ENCODE data around the gene GRK7.
"Not testable (repeated sequence)": the region's sequence is repeated elsewhere in the genome, so short reads cannot be mapped to it uniquely, and the experiment has no call there.

Gene GRK7

GRCh38 chr3:141762552-141762951, 656 bp upstream of the GRK7 start:
- not testable (repeated sequence) for DNase-seq

DNA sequence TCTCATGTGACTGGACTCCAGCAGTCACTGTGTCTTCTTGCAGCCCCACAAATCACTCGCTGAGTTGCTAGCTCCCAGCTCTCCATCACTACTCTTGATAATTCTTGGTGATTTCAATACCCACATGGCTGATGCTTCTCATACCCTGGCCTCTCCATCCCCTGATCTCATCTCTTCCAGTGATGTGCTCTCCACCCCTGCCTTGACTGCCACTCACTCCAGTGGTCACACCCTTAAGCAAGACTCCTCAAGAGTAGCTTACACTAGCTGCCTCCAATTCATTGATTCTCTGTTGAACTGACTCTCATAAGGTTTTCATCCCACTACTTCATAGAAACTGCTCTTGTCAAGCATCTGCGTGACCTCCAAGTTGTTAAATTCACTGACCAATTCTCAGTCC, 837 bp downstream of the GRK7 start:
- no peak for DNase-seq

DNA sequence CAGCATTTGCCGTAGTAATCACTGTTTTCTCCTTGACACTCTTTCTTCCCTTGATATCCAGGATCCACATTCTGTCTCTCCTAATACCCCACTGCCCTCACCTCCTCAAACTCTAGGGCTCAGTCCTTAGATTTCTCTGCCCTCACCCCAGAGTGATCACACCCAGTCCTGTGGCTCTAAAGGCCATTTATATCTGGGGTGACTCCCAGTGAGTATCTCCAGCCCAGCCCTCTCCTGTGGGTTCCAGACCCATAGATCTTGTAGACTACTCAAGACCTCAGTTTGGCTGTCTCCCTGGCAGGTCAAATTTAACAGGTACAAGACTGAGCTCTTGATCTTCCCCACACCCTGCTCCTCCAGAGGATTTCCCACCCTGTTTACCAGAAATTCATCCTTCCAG, 1.3 kb downstream of the GRK7 start:
- no peak for DNase-seq

GRCh38 chr3:141764986-141765385, 1.8 kb downstream of the GRK7 start:
- no peak for DNase-seq

DNA sequence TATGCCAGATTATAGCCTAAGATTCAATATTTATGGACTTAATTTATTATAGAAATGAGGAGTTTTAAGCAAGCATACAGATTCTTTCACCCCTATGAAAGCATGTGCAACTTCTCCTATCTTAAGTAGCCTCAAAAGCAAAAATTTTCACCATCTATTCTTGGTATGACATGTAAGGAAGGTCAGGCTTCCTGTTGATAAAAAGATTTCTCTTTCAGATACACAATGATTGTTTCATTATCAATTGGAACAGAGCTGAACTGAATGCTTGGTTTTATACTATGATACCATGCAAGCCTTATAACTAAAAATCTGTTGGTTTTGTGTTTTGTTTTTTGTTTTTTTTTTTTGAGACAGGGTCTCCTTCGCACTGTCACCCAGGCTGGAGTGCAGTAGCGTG, 3.9 kb downstream of the GRK7 start:
- no peak for DNase-seq

DNA sequence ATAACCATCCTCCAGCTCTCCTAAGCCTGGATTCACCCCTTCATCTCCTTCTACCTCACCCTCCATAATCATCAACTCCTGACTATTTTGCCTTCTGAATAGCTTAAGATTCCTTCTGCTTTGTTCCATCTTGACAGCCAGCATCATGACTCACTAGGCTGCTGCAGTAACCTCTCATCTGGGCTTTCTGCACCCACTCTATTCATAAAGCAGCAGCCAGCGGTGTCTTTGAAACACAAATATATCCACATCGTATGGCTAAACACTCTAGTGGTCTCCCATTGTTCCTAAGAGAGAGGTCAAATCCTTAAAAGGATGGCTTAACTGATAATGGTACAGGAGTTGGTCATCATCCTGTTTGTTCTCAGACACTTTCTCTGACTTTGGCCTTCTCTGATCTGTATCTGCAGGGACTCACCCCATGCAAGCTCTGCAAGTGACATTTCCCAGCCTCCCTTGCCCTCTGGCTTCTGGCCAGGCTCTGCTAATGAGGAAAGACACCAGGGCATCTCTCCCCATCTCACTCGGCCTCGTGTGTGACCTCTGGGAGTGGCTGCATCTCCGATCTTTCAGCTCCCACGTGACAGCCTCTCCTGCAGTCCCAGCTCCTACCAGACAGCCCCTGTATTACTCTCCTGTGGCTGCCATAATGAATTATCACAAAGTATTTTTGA, 6.2 kb downstream of the GRK7 start:
- no peak for DNase-seq

GRCh38 chr3:141773676-141774075, 10.5 kb downstream of the GRK7 start:
- DNase-seq = no peak

DNA sequence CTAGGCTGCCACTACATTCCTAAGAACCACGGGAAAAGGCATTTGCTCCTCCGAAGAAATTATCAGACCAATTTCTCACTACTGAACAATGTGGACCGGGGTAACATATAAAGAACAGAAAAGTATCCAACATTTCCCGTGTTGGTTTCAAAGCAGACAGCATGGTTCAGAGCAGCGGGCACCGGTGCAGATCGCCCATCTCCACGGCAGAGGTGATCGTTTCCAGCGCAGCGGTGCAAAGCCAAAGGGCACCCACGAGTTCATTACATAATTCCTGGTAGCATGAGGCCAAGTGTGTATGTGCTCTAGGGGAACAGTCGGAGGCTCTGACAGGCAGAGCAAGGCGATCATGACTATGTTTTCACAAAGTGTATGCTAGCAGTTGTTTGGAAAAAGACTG, 13.2 kb downstream of the GRK7 start:
- DNase-seq = no peak

- no peak for DNase-seq
Measured at GRCh38 chr3:141776885-141777284, 13.7 kb downstream of the GRK7 start.

- no peak for DNase-seq
Measured at GRCh38 chr3:141777957-141778813, 15.0 kb downstream of the GRK7 start.

DNA sequence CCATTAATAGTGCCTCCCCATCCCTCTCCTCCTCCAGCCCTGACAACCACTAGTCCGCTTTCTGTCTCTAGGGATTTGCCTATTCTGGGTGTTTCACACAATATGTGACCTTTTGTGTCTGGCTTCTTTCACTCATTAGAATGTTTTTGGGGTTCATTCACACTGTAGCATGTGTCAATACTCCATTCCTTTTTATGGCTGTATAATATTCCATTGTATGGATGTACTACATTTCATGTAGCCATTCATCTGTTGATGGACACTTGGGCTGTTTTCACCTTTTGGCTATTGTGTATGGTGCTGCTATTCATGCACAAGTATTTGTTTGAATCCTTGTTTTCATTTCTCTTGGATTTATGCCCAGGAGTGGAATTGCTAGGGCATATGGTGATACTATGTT, 16.5 kb downstream of the GRK7 start:
- no peak for DNase-seq

DNA sequence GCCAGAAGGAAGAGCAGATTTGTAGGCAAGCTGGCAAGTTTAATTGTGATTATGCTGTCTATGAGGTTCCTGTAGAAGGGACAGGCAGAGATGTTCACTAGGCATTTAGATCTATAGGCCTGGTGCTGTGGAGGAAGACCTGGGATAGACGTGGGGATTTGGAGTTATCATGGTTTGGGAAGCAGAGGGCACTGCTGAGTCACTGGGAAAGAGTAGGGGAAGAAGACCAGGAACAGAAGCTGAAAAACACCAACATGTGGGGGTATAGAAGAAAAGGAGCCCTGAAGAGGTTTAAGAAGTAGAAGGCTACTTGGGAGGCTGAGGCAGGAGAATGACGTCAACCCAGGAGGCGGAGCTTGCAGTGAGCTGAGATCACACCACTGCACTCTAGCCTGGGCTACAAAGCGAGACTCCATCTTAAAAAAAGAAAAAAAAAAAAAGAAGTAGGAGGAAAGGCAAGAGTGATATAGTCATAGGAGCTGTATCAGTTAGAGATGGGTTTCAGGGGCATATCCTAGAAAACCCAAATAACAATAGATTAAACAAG, 19.3 kb downstream of the GRK7 start:
- DNase-seq = no peak

- DNase-seq = no peak
Measured at GRCh38 chr3:141783632-141784031, 20.4 kb downstream of the GRK7 start.

- DNase-seq = no peak
Measured at GRCh38 chr3:141784096-141784495, 20.9 kb downstream of the GRK7 start.

- no peak for DNase-seq
Measured at GRCh38 chr3:141784531-141784930, 21.3 kb downstream of the GRK7 start.

GRCh38 chr3:141788149-141788548, 24.9 kb downstream of the GRK7 start:
- no peak for DNase-seq

GRCh38 chr3:141788750-141789149, 25.5 kb downstream of the GRK7 start:
- DNase-seq = not testable (repeated sequence)

DNA sequence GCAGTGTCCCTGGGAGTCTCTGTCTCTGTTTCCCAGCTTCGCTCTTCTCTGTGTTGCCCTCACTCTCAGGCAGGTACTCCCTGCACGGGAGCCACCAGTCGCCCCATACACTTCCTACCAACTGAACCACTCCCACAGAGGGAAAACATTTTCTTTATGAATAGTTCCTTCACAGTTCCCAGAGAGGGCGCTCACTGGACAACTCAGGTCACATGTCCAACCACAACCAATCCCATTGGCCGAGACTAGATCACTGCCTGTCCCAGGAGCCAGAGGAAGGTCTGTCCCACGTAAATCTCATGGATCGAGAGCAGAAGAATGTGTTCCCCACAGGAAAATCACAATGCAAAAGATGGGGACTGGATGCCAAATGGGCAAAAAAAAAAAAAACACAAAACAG, 26.1 kb downstream of the GRK7 start:
- no peak for DNase-seq

DNA sequence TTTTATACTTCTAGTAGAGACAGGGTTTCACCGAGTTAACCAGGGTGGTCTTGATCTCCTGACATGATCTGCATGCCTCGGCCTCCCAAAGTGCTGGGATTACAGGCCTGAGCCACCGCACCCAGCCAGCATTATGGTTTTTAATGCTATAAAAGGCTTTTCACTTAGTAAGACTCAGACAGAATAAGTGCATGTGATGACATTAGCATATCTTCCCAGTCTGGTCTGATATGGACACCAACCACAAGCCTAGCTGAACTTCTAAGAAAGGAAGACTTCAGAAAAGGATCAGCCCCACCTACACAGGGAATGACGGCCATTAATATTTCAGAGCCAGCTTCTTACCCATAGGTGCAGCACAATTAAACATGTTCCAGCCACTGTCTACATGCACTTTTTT, 27.0 kb downstream of the GRK7 start:
- DNase-seq = no peak

- no peak for DNase-seq
Measured at GRCh38 chr3:141792495-141792894, 29.3 kb downstream of the GRK7 start.

DNA sequence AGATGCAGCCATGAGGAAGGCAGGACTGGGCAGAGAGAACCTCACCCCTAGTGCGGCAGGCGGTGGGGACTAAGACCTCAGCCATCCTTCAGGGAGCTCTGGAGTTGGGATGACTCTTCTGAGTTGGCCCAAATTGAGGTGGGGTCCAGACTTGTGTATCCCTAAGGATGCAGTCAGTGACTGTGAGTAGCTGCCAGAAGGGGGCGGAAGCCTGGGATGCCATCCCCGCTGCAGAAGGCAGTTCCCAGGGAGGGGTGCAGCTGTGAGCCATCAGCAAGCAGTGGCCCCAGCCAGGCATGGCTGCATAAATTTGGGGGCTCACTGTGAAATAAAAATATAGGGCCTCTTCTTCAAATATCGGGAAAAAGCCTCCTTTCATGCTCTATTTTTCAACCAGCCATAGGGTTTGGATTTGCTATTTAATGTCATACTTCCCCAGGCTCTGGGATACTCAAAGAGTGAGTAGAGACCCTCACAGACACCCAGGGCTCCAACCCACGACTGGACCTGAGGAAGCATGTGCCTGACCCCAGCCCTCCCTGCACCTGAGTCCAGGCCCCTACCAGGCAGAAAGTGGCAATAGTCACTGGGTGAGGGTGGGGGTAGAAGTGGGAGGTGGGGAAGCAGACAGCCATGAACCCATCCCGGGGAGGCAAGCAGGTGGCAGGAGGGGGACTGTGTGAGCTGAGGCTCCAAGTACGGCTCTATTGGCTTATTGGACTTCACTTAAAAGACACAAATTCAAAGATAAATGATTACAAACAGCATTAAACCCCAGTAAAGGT, 30.5 kb downstream of the GRK7 start:
- DNase-seq = no peak

DNA sequence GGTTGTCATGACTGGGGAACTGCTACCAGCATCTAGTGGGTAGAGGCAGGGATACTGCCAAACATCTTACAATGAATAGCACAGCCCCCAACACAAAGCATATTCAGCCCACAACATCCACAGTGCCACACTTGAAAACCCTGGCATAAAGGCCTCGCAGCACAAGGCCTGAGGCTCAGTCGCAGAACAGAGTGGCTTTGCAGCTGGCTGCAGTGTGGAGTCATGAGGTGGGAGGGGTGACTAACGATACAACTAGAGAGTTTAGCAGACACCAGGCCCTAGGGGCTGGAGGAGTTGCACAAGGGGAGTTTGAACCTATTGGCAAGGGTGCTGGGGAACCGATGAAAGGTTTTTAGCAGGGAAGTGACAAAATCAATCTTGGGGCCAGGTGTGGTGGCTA, 32.1 kb downstream of the GRK7 start:
- no peak for DNase-seq

DNA sequence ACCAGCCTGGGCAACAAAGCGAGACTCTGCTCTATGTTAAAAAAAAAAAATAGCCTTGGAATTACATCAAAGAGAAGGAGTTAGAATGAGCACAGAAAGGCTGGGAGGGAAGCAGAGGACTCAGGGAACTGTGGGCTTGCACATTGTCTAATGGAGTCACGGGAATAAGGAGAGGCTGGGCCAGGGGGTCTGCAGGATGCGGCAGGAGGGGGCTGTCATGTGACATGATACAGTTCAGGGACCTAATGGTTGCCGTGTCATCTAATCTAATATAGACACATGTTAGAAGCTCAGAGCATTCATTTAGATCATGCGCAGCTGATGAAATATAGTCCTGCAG, 32.5 kb downstream of the GRK7 start:
- no peak for DNase-seq
